K562 (cell line): ENCODE measurements around the gene GUCY1A2. TPM values are rescaled to one million over a fixed set of nuclear protein-coding genes. Genes with fewer than 3 reads are reported as not detected.

Source experiments
- ATAC-seq: fragments of 200-7000 bp; cut with Tn5 transposase; 3 replicates; pipeline ENCODE4 v1.9.1; 2020; ENCODE audit warnings: moderate library complexity
- BruUV-seq: library from RNA; stranded (reverse); fragments of 400-500 nt; replicated peaks from 2 replicates; lab custom pipeline; 2021; lab: Mats Ljungman, UMichigan
- CTCF ChIA-PET: fragments of 300-600 bp; formaldehyde crosslinking; extraction: SDS; loops from one replicate; lab custom pipeline; 2021; ENCODE audit warnings: low intra/inter-chr PET ratio; lab: Yijun Ruan, JAX
- POLR2A ChIA-PET: fragments of 300-600, 350-650 bp; sonication (Branson Sonifier 250); formaldehyde crosslinking; extraction: SDS; loops from one replicate; lab custom pipeline; 2021; ENCODE audit warnings: antibody characterized with exemption, inconsistent platforms; lab: Yijun Ruan, JAX
- DNase-seq, 4 experiments: peaks; one replicate each; pipeline versions ENCODE4 v3.0.0 to v3.0.0-alpha.2; 2011 to 2018; ENCODE audit warnings: low spot score in 3 of 4, mixed read lengths in 3 of 4; ENCODE audit errors: extremely low read depth in 1 of 4
- FAIRE-seq: peaks from 2 replicates; lab custom pipeline; 2011; peaks lifted over from hg19 to GRCh38; lab: Jason Lieb, UNC
- H2AFZ ChIP-seq: 2 replicates; pipeline ENCODE4 v1.6.0; 2011; ENCODE audit warnings: low read depth, low read length, control low read depth, inconsistent platforms
- H3K27ac ChIP-seq: fragments of 200-600 bp; 3 replicates; pipeline ENCODE4 v1.8.0; 2011; ENCODE audit warnings: low read depth, mild to moderate bottlenecking, control low read depth, inconsistent platforms, low read length, moderate library complexity, mixed read lengths; ENCODE audit errors: extremely low read depth
- H3K27me3 ChIP-seq, 2 experiments: fragments of 300-600 bp in 1 of 2; 2 replicates in 1 of 2; 3 replicates in 1 of 2; pipeline versions ENCODE4 v1.6.0 to v1.8.0; 2011; ENCODE audit warnings: inconsistent platforms in 2 of 2, low read length in 2 of 2, mild to moderate bottlenecking in 1 of 2, mixed read lengths in 1 of 2, moderate library complexity in 1 of 2; ENCODE audit not compliant: control insufficient read depth in 2 of 2, insufficient read depth in 2 of 2
- H3K36me3 ChIP-seq: fragments of 300-600 bp; 3 replicates; pipeline ENCODE4 v1.8.0; 2011; ENCODE audit warnings: mild to moderate bottlenecking, low read length, inconsistent platforms; ENCODE audit not compliant: control insufficient read depth, insufficient read depth
- H3K4me1 ChIP-seq, 2 experiments: fragments of 200-600 bp in 1 of 2; replicated peaks in 1 of 2; 2 replicates in 1 of 2; 3 replicates in 1 of 2; pipeline versions ENCODE4 v1.5.1 to v1.8.0; 2011; ENCODE audit warnings: inconsistent platforms in 2 of 2, low read length in 2 of 2, mild to moderate bottlenecking in 1 of 2, mixed read lengths in 1 of 2, moderate library complexity in 1 of 2; ENCODE audit not compliant: control insufficient read depth in 2 of 2, insufficient read depth in 2 of 2
- H3K4me2 ChIP-seq: 2 replicates; pipeline ENCODE4 v1.6.1; 2011; ENCODE audit warnings: low read length, control low read depth, inconsistent platforms, mixed read lengths; ENCODE audit not compliant: insufficient read depth
- H3K4me3 ChIP-seq: fragments of 200-600 bp; sonication (generic), shearing (Covaris generic); 2 replicates; pipeline ENCODE4 v1.5.1; 2016; ENCODE audit warnings: control low read depth, inconsistent platforms
- H3K79me2 ChIP-seq: fragments of 200-600 bp; 3 replicates; pipeline ENCODE4 v1.8.0; 2011; ENCODE audit warnings: low read length, inconsistent platforms; ENCODE audit not compliant: control insufficient read depth, insufficient read depth
- H3K9ac ChIP-seq, 2 experiments: 2 replicates each; pipeline versions ENCODE4 v1.6.0 to v1.6.1; 2011; ENCODE audit warnings: low read depth in 2 of 2, low read length in 2 of 2, control low read depth in 1 of 2, inconsistent platforms in 1 of 2, mild to moderate bottlenecking in 1 of 2, mixed read lengths in 1 of 2; ENCODE audit not compliant: insufficient read depth in 1 of 2
- H3K9me1 ChIP-seq: one replicate; pipeline ENCODE4 v1.6.0; 2011; ENCODE audit warnings: inconsistent platforms, mild to moderate bottlenecking, low read length, moderate library complexity; ENCODE audit not compliant: control insufficient read depth, insufficient read depth
- H3K9me3 ChIP-seq: replicated peaks from 2 replicates; pipeline ENCODE4 v1.5.1; 2011; ENCODE audit warnings: low read depth, low read length, inconsistent platforms; ENCODE audit not compliant: control insufficient read depth, insufficient read depth
- H4K20me1 ChIP-seq: replicated peaks from 2 replicates; pipeline ENCODE4 v1.6.1; 2011; ENCODE audit warnings: low read length, inconsistent platforms, mixed read lengths; ENCODE audit not compliant: control insufficient read depth, insufficient read depth
- DDX20 ChIP-seq: fragments of 450-650 bp; IDR thresholded peaks from 2 replicates; pipeline ENCODE4 v1.6.1; 2016; ENCODE audit warnings: missing genetic modification characterization, low read depth, mild to moderate bottlenecking, missing compliant biosample characterization, moderate library complexity
- HOXB6 ChIP-seq: fragments of 250-450 bp; sonication (Bioruptor Pico); IDR thresholded peaks from 2 replicates; pipeline ENCODE4 v1.5.1; 2022; ENCODE audit warnings: mild to moderate bottlenecking, borderline replicate concordance
- MAFK ChIP-seq: IDR thresholded peaks from 2 replicates; pipeline ENCODE4 v1.6.1; 2011; ENCODE audit warnings: low read length, improper control_type of control experiment
- NELFE ChIP-seq: IDR thresholded peaks from 2 replicates; pipeline ENCODE4 v1.6.1; 2011; ENCODE audit warnings: mild to moderate bottlenecking; ENCODE audit not compliant: insufficient read depth, insufficient read length
- POLR2G ChIP-seq: fragments of 200-400 bp; formaldehyde crosslinking; IDR thresholded peaks from 2 replicates; pipeline ENCODE4 v1.6.1; 2017; ENCODE audit warnings: low read depth, mild to moderate bottlenecking, antibody characterized with exemption, low read length, moderate library complexity
- RFX1 ChIP-seq: fragments of 450-650 bp; IDR thresholded peaks from 2 replicates; pipeline ENCODE4 v1.6.1; 2016; ENCODE audit warnings: mild to moderate bottlenecking, moderate library complexity
- whole genome bisulfite sequencing: fragments of 100-300 bp; shearing (Covaris generic); methylation state at CpG from one replicate; pipeline ENCODE4 v1.1.6; 2016; ENCODE audit warnings: low coverage, mixed read lengths; ENCODE audit not compliant: insufficient coverage; ENCODE audit errors: missing lambda C conversion rate; 5-methylcytosine and 5-hydroxymethylcytosine counted together
- in situ Hi-C: fragments of 300-500 bp; cut with MboI; formaldehyde crosslinking; loops from 4 replicates; pipeline ENCODE4 v1.15.0; 2018; ENCODE audit warnings: inconsistent platforms, mixed read lengths
- intact Hi-C: fragments of 100-400 bp; cut with micrococcal nuclease; formaldehyde crosslinking; loops from 2 replicates; pipeline ENCODE4 v1.14.2; 2022
- polyA plus RNA-seq, 8 experiments: library from polyadenylated mRNA; depleted of rRNA in 4 of 8; stranded (reverse) in 5 of 8; unstranded in 3 of 8; fragments of >200 nt; fragmentation: Nextera tagmentation in 2 of 8; fragmentation: Illumina TruSeq in 1 of 8; extraction: Ambion mirVana in 2 of 8; extraction: Trizol in 1 of 8; gene quantifications; 2 replicates each; pipeline versions ENCODE4 v1.2.1 to v1.2.3, GENCODE V29; 2011 to 2014; ENCODE audit warnings: inconsistent platforms in 1 of 8, missing spikeins in 1 of 8
- total RNA-seq, 7 experiments: library from RNA; depleted of rRNA in 6 of 7; stranded (reverse); fragments of >200 nt in 6 of 7; fragmentation: Illumina TruSeq in 2 of 7; extraction: Trizol in 2 of 7; gene quantifications; 2 replicates each; pipeline versions ENCODE4 v1.2.1 to v1.2.3, GENCODE V29; 2011 to 2021; ENCODE audit warnings: low replicate concordance in 1 of 7
- TF ChIP-seq, protein P1 (sequence below): sonication (generic); formaldehyde crosslinking; IDR thresholded peaks from 2 replicates; pipeline ENCODE4 v1.8.0; 2022; ENCODE audit warnings: missing genetic modification reagents, mild to moderate bottlenecking, borderline replicate concordance

Gene GUCY1A2
- total and polyA plus RNA-seq, 9 of the 15 experiments (the other 6 are each of a cell fraction or from before 2014, with no cell fraction given): under 0.01 to 0.04 TPM; not detected in 7

DNA sequence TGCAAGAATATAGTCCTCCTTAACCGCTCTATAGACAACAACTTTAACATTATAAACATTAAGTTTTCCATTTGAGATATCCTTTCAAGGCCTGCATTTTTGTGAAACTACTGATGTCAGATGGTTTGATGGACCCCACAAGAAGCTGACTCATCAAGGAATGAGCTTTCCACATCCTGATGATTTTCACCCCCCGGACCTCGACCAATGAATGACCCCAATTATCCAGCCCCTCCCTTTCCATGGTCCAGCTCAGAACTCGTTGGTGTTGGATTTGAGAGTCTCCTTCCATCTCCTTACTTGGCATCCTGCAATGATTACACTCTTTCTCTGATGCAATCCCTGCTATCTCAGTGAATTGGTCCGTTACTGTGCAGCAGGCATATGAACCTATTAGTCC is 31.8 kb upstream of the GUCY1A2 start:
- H3K9me3 ChIP-seq: no peaks in the 10 kb centered on the region; the same call in 1 of the 2 replicates
- no peaks in the 10 kb centered on the region for H3K4me1 ChIP-seq
- no peak overlapping the region for H3K9ac ChIP-seq
- in situ Hi-C loops (no loop called here), intact Hi-C loops (no loop called here)
- no peaks in the 10 kb centered on the region for H3K79me2 ChIP-seq
- H3K4me3 ChIP-seq: no peak overlapping the region
- DNase-seq: no peak
- no peaks in the 10 kb centered on the region for H4K20me1 ChIP-seq
- no peak for FAIRE-seq
- CTCF ChIA-PET: no interaction called here
- H3K9me1 ChIP-seq: no peaks in the 10 kb centered on the region
- POLR2A ChIA-PET: no interaction called here
- no peaks in the 10 kb centered on the region for H3K36me3 ChIP-seq
- ATAC-seq: no peak
- no peaks in the 10 kb centered on the region for H3K27me3 ChIP-seq
- no peak overlapping the region for H3K27ac ChIP-seq
- BruUV-seq: no TSS peak
- no peak overlapping the region for H3K4me2 ChIP-seq
- 0% methylated on average over 5 of the region's 5 CpGs for WGBS
- no peak for TF ChIP-seq RFX1
- no peak for TF ChIP-seq POLR2G
- no peak for TF ChIP-seq MAFK
- TF ChIP-seq DDX20 (tag): no peak
- TF ChIP-seq, protein P1, sequence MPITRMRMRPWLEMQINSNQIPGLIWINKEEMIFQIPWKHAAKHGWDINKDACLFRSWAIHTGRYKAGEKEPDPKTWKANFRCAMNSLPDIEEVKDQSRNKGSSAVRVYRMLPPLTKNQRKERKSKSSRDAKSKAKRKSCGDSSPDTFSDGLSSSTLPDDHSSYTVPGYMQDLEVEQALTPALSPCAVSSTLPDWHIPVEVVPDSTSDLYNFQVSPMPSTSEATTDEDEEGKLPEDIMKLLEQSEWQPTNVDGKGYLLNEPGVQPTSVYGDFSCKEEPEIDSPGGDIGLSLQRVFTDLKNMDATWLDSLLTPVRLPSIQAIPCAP (CRISPR knock-in tag): no peak
- no peak for TF ChIP-seq HOXB6 (CRISPR knock-in tag)
- no peak for TF ChIP-seq NELFE
- H2AFZ ChIP-seq: no peak overlapping the region
